Measurements from ENCODE around the gene TUT7. TPM values are rescaled to one million over a fixed set of nuclear protein-coding genes. Genes with fewer than 3 reads are reported as not detected.

Gene TUT7
- total and polyA plus RNA-seq, 2 of the 4 experiments (the other 2 are of a cell fraction), result 13.3 to 33.3 TPM

DNA sequence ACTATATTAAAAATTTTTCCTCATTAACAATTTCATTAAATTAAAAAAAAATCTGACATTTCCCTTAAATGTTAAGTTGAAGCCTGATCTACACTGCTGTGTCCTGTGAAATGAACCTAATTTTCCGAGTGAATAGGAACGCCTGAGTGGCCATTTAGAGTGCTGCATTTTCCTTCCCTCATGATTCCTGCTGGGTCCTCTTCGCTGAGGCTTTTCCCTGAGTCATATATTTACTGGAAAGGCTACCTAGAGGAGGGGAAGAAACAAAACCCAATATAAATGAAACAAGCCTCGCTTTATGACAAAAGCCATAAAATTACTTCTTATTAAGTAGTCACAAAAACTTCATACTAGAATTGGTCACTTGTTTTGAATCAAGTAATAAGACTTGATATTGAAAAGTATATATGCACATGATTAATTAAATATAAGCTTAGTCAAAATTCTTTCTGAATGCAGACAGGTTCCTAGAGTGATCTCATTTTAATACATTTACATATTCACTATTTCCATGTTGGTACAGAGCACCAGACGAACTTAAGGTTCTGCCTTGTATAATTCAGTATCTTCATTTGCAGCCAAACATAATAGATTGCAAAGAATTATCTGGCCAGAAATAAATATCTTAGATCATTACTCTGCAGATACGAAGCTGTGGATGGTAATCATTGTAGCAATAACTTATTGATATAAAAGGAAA, 65.6 kb downstream of the TUT7 start:
- Histone ChIP-seq H3K4me2 (ENCODE audit: low read depth, low read length) (no peak overlapping the region), H3K79me1 (ENCODE audit: low read depth in 1 of 2, low read length in 2 of 2) (peaks cover 0 to under 1% of the 10 kb centered on the region in 2 experiments; a peak in 1 of 4 replicates), H3K27me3 (ENCODE audit: control insufficient read depth, insufficient read depth, low read length) (no peaks in the 10 kb centered on the region), H4K91ac (ENCODE audit: insufficient read depth, low read depth, low read length) (no peak overlapping the region), H2BK5ac (ENCODE audit: low read depth, low read length, poor library complexity, severe bottlenecking) (no peak overlapping the region), H3K4ac (ENCODE audit: low read depth, low read length) (no peak overlapping the region), H2BK15ac (ENCODE audit: low read depth, low read length) (no peak overlapping the region), H3K9ac (ENCODE audit: low read depth, low read length) (no peak overlapping the region), H3K18ac (ENCODE audit: low read depth, low read length) (no peak overlapping the region), H2BK120ac (ENCODE audit: low read depth, low read length) (no peak overlapping the region), H2AK5ac (ENCODE audit: low read depth, low read length) (no peak overlapping the region), H2AFZ (replicated peaks; ENCODE audit: low read length, poor library complexity) (no peak overlapping the region), H3K23ac (ENCODE audit: low read depth, low read length) (no peak overlapping the region; the same call in 1 of the 2 replicates), H3K4me3 (ENCODE audit: insufficient read depth, low read depth, low read length) (no peak overlapping the region), H4K5ac (ENCODE audit: low read depth, low read length) (no peak overlapping the region; the same call in 1 of the 2 replicates), H4K8ac (ENCODE audit: low read depth in 2 of 2, low read length in 2 of 2) (no peak overlapping the region), H2AK9ac (replicated peaks; ENCODE audit: low read depth, low read length, poor library complexity) (no peak overlapping the region), H3K9me3 (ENCODE audit: control insufficient read depth, insufficient read depth, low read length) (no peaks in the 10 kb centered on the region), H3K4me1 (ENCODE audit: control insufficient read depth, insufficient read depth, low read length) (no peaks in the 10 kb centered on the region), H3K14ac (replicated peaks; ENCODE audit: low read depth, low read length) (no peak overlapping the region), H3K9me1 (ENCODE audit: insufficient read depth, low read length) (no peaks in the 10 kb centered on the region), H3K56ac (ENCODE audit: extremely low read depth, insufficient read depth, low read length) (no peak overlapping the region), H4K20me1 (ENCODE audit: insufficient read depth, low read length) (no peaks in the 10 kb centered on the region), H3K27ac (ENCODE audit: insufficient read depth, low read length) (no peak overlapping the region), H3K36me3 (ENCODE audit: control insufficient read depth, insufficient read depth, low read length) (peaks cover 6% of the 10 kb centered on the region), H2BK20ac (ENCODE audit: low read depth, low read length) (no peak overlapping the region)
- WGBS, 2 experiments (ENCODE audit: extremely low coverage in 2 of 2, insufficient read length in 1 of 2), result no CpG with 5 or more reads among the region's 6 CpGs
- BruUV-seq (replicated peaks), result no TSS peak
- DNase-seq (no peak), ATAC-seq (ENCODE audit: low read depth) (no peak)
- intact Hi-C loops (cut with micrococcal nuclease), result loop anchor here (5.0 kb wide), 1 partner anchor 34 kb away; no protein-coding TSS in a partner anchor
- in situ Hi-C loops (cut with MboI; ENCODE audit: low sequenced_read_pairs), result no loop called here
- dilution Hi-C loops (cut with HindIII; ENCODE audit: low sequenced_read_pairs, unreplicated experiment), result no loop called here
- ChIA-PET CTCF (no interaction called here), POLR2A (ENCODE audit: unreplicated experiment) (no interaction called here)
- TF ChIP-seq BHLHE40 (IDR thresholded peaks at IDR 0.05; ENCODE audit: low read depth, low read length), result no peak
- no peak for TF ChIP-seq RAD21 (IDR thresholded peaks at IDR 0.05; ENCODE audit: low read length)
- TF ChIP-seq RFX5 (IDR thresholded peaks at IDR 0.05; ENCODE audit: low read depth, low read length), result no peak
- TF ChIP-seq, protein P1, sequence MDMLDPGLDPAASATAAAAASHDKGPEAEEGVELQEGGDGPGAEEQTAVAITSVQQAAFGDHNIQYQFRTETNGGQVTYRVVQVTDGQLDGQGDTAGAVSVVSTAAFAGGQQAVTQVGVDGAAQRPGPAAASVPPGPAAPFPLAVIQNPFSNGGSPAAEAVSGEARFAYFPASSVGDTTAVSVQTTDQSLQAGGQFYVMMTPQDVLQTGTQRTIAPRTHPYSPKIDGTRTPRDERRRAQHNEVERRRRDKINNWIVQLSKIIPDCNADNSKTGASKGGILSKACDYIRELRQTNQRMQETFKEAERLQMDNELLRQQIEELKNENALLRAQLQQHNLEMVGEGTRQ (IDR thresholded peaks at IDR 0.05; ENCODE audit: low read depth, low read length), result no peak
- no peak for TF ChIP-seq POLR2A (IDR thresholded peaks at IDR 0.05; ENCODE audit: low read depth, low read length)
